Left lung (tissue), 10 donors: ENCODE results near the gene GPC5. TPM values are rescaled to one million over a fixed set of nuclear protein-coding genes. Genes with fewer than 3 reads are reported as not detected.

Source experiments
- ATAC-seq: fragments of 200-7000 bp; cut with Tn5 transposase; one replicate; pipeline ENCODE4 v1.9.1; 2020; ENCODE audit warnings: moderate library complexity
- DNase-seq, 4 donors: peaks; one replicate each; pipeline ENCODE4 v3.0.0-alpha.2; 2013 to 2020
- H3K27ac ChIP-seq, 2 donors: fragments of 200-600 bp; sonication (generic) in 1 of 2; one replicate each; pipeline versions ENCODE4 v1.5.0 to v1.8.0; 2020 to 2021
- H3K27me3 ChIP-seq, 2 donors: fragments of 200-600 bp; sonication (generic) in 1 of 2; one replicate each; pipeline versions ENCODE4 v1.5.0 to v1.8.0; 2020 to 2021
- H3K36me3 ChIP-seq, 2 donors: fragments of 200-600 bp; sonication (generic) in 1 of 2; one replicate each; pipeline versions ENCODE4 v1.5.0 to v1.8.0; 2020 to 2021
- H3K4me1 ChIP-seq, 2 donors: fragments of 200-600 bp; one replicate each; pipeline ENCODE4 v1.8.0; 2021
- H3K4me3 ChIP-seq, 2 donors: fragments of 200-600 bp; sonication (generic) in 1 of 2; one replicate each; pipeline versions ENCODE4 v1.5.0 to v1.8.0; 2020 to 2021; ENCODE audit warnings: mild to moderate bottlenecking in 1 of 2
- H3K9me3 ChIP-seq, 2 donors: fragments of 200-600 bp; sonication (generic) in 1 of 2; one replicate each; pipeline versions ENCODE4 v1.5.0 to v1.8.0; 2020 to 2021
- intact Hi-C, 2 donors: fragments of 100-400 bp; cut with DNase I; formaldehyde crosslinking; loops; one replicate each; pipeline versions ENCODE4 v1.11.2 to v1.14.2; 2022
- polyA plus RNA-seq, 6 donors: library from polyadenylated mRNA; unstranded; fragments of 120-200 nt; gene quantifications; one replicate each; pipeline ENCODE4 v1.2.1, GENCODE V29; 2013; ENCODE audit not compliant: insufficient read length in 6 of 6
- total RNA-seq, 2 donors: library from RNA; stranded (reverse); fragmentation: NEBNext Ultra II Directional; extraction: Animal tissue kit (Norgen Biotek cat#: 25700); gene quantifications; one replicate each; pipeline ENCODE4 v1.2.1, GENCODE V29; 2021
- TF ChIP-seq, protein P1 (sequence below), 2 donors: fragments of 200-600 bp; sonication (generic) in 1 of 2; IDR thresholded peaks; one replicate each; pipeline versions ENCODE4 v1.5.0 to v1.8.0; 2021; ENCODE audit warnings: antibody characterized with exemption in 2 of 2
- donor health status: DM: no; HTN: yes; CAD: no.
- donor health status: DM: no; HTN: no; CAD: no.

Gene GPC5
- total and polyA plus RNA-seq, 8 donors, result 9.2 to 19.5 (median 11.5) TPM

DNA sequence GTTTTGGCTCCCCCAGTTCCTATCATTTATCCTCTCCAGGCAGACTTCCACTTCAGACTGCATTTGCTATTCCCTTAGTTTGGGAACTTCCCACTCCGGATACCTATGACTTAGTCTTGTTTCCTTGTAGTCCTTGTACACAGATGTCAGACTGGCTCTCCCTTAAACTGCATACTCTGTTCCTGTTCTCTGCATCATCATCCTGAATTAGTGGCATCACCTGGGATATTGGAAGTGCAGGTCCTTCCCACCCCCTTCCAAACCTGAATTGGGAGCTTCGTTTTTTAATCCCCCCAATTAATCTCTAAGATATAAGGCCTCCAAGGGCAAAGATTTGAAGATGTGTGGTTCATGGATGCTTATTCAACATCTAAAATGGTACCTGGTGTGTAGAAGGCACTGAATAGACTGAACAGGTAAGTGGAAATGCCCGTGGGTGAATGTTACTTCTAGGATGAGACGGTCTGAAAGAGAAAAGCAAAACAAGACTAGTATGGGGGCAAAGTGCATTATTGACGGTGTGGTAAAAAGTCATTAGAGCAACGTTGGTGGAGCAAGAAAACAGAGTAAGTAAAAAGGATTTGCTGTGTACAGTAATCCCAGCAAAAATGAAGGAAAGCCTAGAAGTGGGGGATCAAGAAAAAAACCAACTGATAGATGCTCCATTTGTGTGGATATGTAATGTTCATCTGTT lies 41.4 kb upstream of the GPC5 start:
- H3K27ac ChIP-seq, result no peak overlapping the region
- no peaks in the 10 kb centered on the region for H3K9me3 ChIP-seq
- H3K4me3 ChIP-seq, result no peak overlapping the region
- peaks cover 0 to 48% of the 10 kb centered on the region in 2 donors for H3K36me3 ChIP-seq
- intact Hi-C loops, result no loop called here
- ATAC-seq, result no peak
- H3K4me1 ChIP-seq, result peaks cover 0 to 15% of the 10 kb centered on the region in 2 donors
- H3K27me3 ChIP-seq, result no peaks in the 10 kb centered on the region
- TF ChIP-seq, protein P1, sequence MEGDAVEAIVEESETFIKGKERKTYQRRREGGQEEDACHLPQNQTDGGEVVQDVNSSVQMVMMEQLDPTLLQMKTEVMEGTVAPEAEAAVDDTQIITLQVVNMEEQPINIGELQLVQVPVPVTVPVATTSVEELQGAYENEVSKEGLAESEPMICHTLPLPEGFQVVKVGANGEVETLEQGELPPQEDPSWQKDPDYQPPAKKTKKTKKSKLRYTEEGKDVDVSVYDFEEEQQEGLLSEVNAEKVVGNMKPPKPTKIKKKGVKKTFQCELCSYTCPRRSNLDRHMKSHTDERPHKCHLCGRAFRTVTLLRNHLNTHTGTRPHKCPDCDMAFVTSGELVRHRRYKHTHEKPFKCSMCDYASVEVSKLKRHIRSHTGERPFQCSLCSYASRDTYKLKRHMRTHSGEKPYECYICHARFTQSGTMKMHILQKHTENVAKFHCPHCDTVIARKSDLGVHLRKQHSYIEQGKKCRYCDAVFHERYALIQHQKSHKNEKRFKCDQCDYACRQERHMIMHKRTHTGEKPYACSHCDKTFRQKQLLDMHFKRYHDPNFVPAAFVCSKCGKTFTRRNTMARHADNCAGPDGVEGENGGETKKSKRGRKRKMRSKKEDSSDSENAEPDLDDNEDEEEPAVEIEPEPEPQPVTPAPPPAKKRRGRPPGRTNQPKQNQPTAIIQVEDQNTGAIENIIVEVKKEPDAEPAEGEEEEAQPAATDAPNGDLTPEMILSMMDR (IDR thresholded peaks at IDR 0.05), result no peak
- DNase-seq, result no peak

DNA sequence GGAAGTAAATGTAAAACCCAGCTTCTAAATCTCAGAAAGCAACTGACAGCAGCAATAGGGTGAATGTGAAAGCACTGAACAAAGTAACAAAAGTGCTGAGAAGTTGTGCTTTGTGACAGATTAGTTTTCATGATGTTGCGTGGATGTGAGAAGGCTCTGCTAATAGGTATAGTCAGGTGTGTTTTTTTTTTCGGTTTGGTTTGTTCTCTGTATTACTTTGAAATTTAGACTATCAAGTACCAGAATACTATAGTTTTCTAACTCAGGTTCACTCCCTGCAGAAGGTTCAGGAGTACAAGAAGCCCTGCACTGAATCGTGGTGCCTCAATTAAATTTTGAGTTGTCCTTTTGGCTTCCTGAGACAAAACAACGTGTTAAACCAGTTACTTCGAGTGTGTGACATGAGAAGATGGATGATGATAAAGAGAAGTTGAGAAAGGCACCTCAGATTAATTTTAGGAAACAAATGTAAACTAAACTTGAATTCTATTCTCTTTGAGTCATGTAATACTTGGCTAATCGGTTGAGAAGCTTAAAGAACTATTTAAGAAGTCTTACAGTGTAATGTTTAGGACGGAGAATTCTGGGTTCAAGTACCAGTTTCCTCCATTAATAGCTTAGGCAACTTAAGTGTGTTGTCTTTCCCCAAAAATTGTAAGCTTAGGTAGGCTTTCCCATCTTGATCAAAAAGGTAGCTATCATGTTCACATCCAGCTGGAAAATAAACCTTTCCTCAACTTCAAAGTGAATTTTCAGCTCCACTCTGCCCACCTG lies 40.6 kb upstream of the GPC5 start:
- DNase-seq (no peak), ATAC-seq (peak; percentile 25)
- intact Hi-C loops, result no loop called here
- Histone ChIP-seq H3K36me3 (peaks cover 0 to 40% of the 10 kb centered on the region in 2 donors), H3K9me3 (no peaks in the 10 kb centered on the region), H3K4me3 (no peak overlapping the region), H3K4me1 (peaks cover 0 to 8% of the 10 kb centered on the region in 2 donors), H3K27ac (no peak overlapping the region), H3K27me3 (no peaks in the 10 kb centered on the region)
- TF ChIP-seq, protein P1 (IDR thresholded peaks at IDR 0.05), result no peak

DNA sequence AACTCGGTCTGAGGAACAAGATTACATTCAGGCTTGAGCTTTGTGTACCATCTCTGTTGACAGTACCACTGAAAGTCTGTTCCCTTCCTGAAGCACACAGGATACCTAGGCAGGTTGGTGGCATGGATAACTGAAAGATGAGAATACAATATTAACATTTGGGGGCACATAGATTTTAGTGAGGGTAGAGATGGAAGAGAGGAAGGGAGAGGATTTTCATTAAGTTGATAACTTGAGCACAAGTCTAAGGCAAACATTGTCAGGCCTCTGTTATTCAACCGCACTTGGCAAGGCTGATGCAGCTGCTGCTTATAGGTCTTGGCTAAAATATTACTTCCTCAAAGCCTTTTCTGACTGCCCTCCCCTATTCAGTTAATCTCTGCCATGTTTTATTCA lies 40.0 kb upstream of the GPC5 start:
- ATAC-seq (peak; percentile 70), DNase-seq (no peak)
- Histone ChIP-seq H3K4me3 (no peak overlapping the region), H3K36me3 (peaks cover 0 to 35% of the 10 kb centered on the region in 2 donors), H3K27me3 (no peaks in the 10 kb centered on the region), H3K27ac (no peak overlapping the region), H3K4me1 (peaks cover 0 to 2% of the 10 kb centered on the region in 2 donors), H3K9me3 (no peaks in the 10 kb centered on the region)
- intact Hi-C loops, result no loop called here
- TF ChIP-seq, protein P1 (IDR thresholded peaks at IDR 0.05), result no peak

DNA sequence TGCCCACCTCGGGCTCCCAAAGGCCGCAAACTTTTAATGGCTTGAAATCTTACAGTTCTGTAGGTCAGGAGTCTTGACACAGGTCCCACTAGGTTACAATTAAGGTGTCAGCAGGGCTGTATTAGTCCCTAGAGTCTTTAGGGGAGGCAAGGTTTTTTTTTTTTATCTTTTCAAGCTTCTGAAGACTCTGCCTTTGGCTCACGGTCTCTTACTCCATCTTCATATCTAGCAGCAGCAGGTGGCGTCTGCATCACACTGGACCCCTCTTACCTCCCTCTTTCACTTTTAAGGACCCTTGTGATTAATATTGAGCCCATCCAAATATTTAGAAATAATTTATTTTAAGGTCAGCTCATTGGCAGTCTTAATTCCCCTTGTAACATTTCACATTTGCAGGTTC lies 39.3 kb upstream of the GPC5 start:
- DNase-seq, result no peak
- intact Hi-C loops, result no loop called here
- Histone ChIP-seq H3K36me3 (peaks cover 0 to 29% of the 10 kb centered on the region in 2 donors), H3K4me1 (no peaks in the 10 kb centered on the region), H3K4me3 (no peak overlapping the region), H3K27ac (no peak overlapping the region), H3K27me3 (no peaks in the 10 kb centered on the region), H3K9me3 (no peaks in the 10 kb centered on the region)
- TF ChIP-seq, protein P1 (IDR thresholded peaks at IDR 0.05), result no peak
- no peak for ATAC-seq

DNA sequence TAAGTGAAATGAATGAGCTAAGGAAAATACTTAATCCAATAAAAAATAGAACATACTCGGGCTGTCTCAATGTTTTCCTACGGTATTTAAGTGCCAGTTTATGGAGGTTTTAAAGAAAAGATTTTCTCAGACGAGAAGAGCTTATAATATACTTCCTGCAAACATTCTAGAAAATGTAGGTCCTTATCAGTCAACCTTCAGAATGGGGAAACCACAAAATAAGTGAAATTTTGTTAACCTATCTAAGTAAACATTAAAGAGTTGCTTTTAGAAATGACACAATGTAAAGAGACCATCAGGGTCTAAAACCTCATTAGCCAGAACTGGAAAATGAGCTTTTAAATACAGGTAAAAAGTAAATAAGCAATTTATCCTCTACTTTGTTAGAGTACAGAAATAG lies 38.8 kb upstream of the GPC5 start:
- Histone ChIP-seq H3K4me1 (no peaks in the 10 kb centered on the region), H3K36me3 (peaks cover 0 to 24% of the 10 kb centered on the region in 2 donors), H3K4me3 (no peak overlapping the region), H3K27ac (no peak overlapping the region), H3K9me3 (no peaks in the 10 kb centered on the region), H3K27me3 (no peaks in the 10 kb centered on the region)
- no peak for ATAC-seq
- intact Hi-C loops, result no loop called here
- DNase-seq, result no peak
- TF ChIP-seq, protein P1 (IDR thresholded peaks at IDR 0.05), result no peak
